NB4 (cell line): ENCODE data around the gene SAE1.

Experiments used
- DNase-seq: peaks from one replicate; pipeline ENCODE4 v3.0.0; 2010; ENCODE audit warnings: low read depth
- H3K4me3 ChIP-seq: one replicate; pipeline ENCODE4 v1.5.1; 2011; ENCODE audit warnings: mild to moderate bottlenecking, low read depth, low read length, moderate library complexity
- CTCF ChIP-seq: IDR thresholded peaks from one replicate; pipeline ENCODE4 v1.5.1; 2012; ENCODE audit warnings: low read depth, low read length
- MAX ChIP-seq: IDR thresholded peaks from 2 replicates; pipeline ENCODE4 v1.6.1; 2011; ENCODE audit warnings: low read depth, low read length
- MYC ChIP-seq: IDR thresholded peaks from 2 replicates; pipeline ENCODE4 v1.6.1; 2011; ENCODE audit warnings: low read depth, low read length
- POLR2A ChIP-seq: IDR thresholded peaks from 2 replicates; pipeline ENCODE4 v1.6.1; 2011; ENCODE audit warnings: mild to moderate bottlenecking; ENCODE audit not compliant: insufficient read length; ENCODE audit errors: extremely low read depth

The SAE1 gene

GRCh38 chr19:47093254-47093653 lies 37.4 kb upstream of the SAE1 start:
- no peak overlapping the region for H3K4me3 ChIP-seq
- no peak for TF ChIP-seq POLR2A
- no peak for TF ChIP-seq CTCF
- no peak for TF ChIP-seq MYC
- DNase-seq, result no peak

GRCh38 chr19:47093841-47094240 lies 36.8 kb upstream of the SAE1 start:
- DNase-seq, result no peak
- H3K4me3 ChIP-seq, result no peak overlapping the region
- TF ChIP-seq MYC (no peak), MAX (peak; percentile 27; the same call in 1 of the 2 replicates)

- TF ChIP-seq CTCF (no peak), POLR2A (peak; percentile 35), MYC (0 out of 2 replicates have a peak, but pooled peaks have one; percentile 40), MAX (peak; percentile 34; the same call in 1 of the 2 replicates)
Observed at GRCh38 chr19:47094557-47095475, 35.8 kb upstream of the SAE1 start.

GRCh38 chr19:47095476-47096099 lies 35.0 kb upstream of the SAE1 start:
- no peak for TF ChIP-seq CTCF
- TF ChIP-seq POLR2A, result no peak
- TF ChIP-seq MYC, result peak; percentile 86
- peak; percentile 72 for TF ChIP-seq MAX
- peak; percentile 76 for DNase-seq
- no peak overlapping the region for H3K4me3 ChIP-seq

More at GRCh38 chr19:47094557-47095475, 35.8 kb upstream of the SAE1 start:
- no peak overlapping the region for H3K4me3 ChIP-seq
- peak; percentile 78 for DNase-seq

GRCh38 chr19:47096100-47096704 lies 34.4 kb upstream of the SAE1 start:
- TF ChIP-seq CTCF, result no peak
- no peak overlapping the region for H3K4me3 ChIP-seq
- DNase-seq, result no peak

GRCh38 chr19:47096721-47097120 lies 33.9 kb upstream of the SAE1 start:
- DNase-seq, result no peak
- TF ChIP-seq CTCF (no peak), MYC (0 out of 2 replicates have a peak, but pooled peaks have one; percentile 15)
- no peak overlapping the region for H3K4me3 ChIP-seq
